ENCODE data around the gene FAR1.

DNA sequence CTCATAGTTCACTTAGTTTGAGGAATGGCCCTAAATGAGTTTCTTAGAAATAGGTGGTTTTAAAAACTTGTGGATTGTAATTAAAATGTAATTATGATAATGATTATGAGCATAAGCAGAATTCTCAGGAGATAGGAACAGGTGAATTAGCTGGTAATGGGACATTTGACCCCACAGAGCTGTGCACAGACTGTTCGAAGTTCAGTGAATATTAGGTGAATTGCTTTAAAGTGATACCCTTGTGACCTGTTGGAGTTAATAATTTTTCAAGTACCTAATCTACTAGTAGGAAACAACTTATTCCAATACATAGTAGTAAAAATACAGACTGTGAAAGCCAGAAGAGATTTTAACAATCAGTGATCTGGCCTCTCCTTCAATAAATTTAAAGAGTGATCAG, 8.1 kb downstream of the FAR1 start:
- TF ChIP-seq POLR2A (IDR thresholded peaks at IDR 0.05) (no peak), POLR2AphosphoS5 (IDR thresholded peaks at IDR 0.05) (no peak)

Measured in gastroesophageal sphincter (tissue), 2 donors.